Suppressor macrophage treated with lipopolysaccharide for 1 hour (primary cell): ENCODE data around the gene AHDC1.

Experiments used
- DNase-seq, 3 donors: peaks; one replicate each; pipeline ENCODE4 v3.0.0-alpha.2; 2020 to 2022

The AHDC1 gene

DNA sequence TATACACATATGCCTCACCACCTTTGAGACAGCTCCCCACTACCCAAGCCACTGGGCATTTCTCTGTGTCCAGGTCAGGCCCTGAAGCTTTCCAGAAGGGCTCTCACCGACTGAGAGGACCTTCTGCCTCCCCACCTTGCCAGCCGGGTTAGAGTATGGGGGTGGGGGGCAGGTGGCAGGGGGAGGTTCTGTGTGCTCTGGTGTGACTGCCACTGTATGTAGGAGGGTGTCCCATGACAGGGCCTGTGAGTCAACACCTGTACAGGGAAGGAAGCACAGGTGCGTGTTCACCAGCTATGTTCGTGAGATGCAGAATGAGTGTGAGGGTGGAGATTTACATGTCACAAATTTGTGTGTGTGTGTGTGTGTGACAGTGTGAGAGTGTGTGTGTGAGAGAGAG lies 7.0 kb downstream of the AHDC1 start:
- no peak for DNase-seq

GRCh38 chr1:27596261-27596660 lies 7.7 kb downstream of the AHDC1 start:
- peak in 1 of 3 donors; percentile 34 for DNase-seq

DNA sequence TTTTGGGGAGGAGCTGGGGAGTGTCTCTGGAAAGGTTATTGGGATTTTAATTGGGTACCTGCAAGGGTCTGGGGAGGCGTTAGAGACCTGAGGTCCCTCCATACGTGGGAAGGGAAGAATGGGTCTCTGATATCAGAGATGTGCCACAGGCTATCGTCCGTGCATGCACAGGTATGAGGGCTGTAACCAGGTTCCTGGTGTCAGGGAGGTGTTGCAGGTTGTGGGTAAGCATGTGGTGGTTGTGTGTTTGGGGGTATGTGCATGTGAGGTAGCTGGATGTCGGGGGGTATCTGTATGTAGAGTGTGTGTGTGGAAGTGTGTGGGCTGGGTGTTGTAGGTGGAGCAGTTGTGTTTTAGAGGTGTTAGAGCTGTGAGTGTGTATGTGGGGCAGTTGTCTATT lies 8.3 kb downstream of the AHDC1 start:
- no peak for DNase-seq

DNA sequence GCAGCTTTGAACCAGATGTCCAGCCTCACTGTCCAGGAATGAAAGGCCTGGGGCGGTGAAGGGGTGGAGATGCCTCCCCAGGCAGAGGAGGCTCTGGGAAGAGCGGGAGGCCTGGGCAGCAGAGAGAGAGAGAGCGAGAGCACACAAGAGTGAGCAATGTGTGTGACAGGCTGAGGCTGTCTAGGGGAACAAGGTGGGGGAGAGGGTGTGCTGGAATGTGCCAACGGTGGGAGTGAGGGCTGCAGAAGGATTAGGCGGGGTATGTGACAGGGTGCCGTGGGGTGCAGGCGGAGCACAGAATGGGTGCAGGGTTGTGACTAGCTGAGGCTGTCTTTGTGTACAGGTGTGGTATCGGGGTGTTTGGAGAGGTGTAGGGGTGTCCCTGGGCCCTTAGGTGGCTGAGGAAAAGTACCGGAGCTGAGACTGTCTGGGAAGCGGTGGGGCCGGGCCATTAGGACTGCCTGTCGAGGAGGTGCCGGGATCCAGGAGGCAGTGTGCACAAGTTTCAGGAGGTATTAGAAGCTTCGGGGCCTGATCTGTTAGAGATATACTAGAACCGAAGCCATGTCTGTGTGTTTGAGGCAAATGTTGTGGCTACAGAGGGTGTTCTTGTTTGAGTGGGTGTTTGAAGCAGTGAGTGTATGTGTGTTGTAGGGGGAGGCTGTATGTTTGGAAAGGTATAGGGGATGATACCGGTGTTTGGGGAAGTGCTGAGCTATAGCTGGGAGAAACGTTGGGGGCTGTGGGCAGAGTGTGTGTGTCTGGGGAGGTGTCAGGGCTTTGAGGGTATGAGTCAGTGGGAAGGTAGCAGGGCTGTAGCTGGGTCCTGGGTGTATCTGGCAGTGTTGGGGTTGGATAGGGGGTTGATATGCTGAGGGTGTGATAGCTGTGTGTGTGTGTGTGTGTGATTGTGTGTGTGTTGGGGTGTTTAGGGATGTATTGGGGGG lies 9.1 kb downstream of the AHDC1 start:
- DNase-seq: no peak

DNA sequence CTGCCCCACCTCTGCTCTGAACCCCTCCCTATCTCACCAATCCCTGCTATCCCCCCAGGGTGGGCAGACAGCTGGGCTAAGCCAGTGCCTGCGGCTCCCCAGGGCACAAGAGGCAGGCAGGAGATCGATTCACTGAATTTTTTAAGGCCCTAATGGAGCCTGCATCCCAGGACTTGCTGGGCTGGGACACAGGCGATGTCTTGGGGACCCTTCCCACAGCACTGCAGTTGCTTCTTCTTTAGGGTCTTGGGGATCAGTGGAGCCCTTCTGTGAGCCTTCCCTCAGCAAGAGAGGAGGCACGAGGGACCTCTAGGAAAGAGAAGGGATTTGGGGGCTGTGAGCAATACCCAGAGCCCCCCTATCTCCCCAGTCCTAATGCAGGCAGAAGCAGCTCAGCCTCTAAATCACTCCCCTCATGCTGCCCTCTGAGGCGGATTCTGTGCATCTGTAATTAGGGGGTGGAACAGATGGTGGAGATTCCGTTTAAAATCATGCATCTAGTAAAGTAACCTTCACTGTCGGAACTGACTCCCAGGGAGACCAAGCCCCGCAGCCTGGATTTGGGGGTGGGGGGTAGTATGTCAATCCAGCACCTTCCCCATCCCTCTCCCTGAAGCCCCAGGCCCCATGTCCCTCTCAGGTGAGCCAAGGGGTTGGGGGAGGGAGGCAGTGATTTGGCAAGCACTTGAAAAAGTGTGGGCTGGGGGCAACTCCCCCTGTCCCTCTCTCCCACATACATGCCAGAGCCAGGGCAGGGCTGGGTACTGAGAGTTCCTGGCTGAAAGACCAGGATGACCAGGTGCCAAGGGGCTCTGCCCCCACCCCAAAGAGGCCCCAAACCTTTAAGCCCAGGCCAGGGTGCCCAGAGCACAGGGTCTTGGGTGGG lies 10.0 kb downstream of the AHDC1 start:
- DNase-seq: no peak

DNA sequence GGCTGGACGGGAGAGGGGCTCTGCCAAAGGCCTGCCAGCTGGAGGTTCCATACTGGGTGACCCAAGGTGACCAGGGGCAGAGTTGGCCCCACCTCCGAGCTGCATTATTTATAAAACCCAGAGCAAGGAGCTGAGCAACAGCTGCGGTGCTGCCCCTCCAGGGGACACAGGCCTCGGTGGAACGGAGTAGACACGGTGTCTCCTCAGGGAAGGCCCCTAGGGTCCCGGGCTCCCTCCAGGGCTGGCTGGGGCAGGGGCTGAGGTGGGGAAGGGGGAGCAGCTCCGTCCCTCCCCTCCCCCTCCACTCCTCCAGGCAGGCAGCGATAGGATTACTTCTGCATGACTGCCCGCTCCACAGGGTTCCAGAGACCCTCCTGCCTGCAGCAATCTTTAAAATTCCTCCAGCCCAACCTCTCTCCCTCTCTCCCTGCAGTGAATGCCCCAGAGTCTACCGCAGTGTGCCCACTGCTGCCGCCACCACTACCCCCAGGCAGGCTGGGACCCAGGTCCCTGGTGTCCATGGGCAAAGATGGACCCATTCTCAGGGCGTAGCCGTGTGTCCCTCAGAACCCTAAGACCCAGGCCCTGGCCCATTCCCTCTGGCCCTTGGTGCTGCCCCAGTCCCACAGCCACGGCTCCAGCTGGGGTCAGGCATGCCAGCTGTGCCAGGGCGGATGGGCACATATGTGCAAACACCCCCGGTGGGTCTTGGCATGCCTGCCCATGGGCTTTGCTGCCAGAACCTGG lies 10.8 kb downstream of the AHDC1 start:
- DNase-seq: no peak

GRCh38 chr1:27592232-27592930 lies 11.6 kb downstream of the AHDC1 start:
- DNase-seq: no peak

- DNase-seq: no peak
Measured at GRCh38 chr1:27591622-27592021, 12.3 kb downstream of the AHDC1 start.

DNA sequence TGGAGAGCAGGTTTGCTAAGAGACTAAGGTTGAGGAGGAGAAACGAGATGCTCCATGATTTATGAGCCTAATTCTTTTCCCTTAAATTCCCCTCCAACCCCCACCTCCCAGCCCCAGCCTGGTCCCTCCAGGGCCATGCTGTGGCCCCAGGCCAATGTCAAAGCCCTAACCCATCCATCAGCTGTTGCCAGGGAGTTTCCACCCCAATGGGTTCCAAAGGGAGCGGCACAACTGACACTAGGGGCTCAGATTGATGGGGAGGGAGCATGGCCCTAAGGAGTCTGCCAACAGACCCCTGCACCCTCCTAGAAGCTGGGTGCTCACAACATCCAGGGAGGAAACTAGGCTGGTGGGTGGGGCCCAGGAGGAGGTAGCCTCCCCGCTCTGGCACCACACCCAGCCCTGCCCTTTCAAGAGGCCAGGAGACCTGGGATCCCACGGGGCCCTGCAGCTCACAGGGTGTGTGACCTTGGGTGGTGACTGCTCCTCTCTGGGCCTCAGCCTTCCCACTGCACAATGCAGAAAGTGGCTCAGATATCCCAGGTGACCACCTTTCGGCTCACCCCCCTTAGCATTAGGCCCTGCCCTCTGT lies 12.9 kb downstream of the AHDC1 start:
- no peak for DNase-seq

DNA sequence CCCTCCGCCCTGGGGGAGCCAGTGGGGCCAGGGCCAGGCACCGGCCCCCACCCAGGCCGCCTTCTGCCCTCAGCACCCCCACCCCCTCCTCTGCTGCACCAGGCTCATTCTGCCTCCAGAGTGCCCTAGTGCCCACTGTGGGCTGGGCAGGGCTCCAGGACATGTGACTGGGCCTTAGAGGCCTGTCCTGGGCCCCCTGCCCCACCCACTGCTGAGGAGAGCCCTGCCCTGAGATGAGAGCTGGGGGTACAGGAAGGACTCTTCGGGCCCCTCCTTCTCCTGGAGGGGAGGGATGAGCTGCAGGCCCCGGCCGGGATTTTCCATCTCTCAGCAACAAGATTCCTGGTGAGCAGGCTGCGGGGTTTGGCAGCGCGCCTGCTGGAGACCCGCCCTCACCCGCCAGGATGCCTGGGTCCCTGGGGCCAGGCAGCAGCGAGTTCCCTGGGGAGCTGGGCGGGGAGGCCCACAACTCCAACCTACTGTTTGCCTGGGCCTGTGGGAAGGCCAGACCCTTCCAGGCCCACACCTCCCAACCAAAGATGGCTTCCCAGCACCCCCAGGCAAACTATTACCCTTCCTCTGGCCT lies 14.0 kb downstream of the AHDC1 start:
- DNase-seq: no peak

DNA sequence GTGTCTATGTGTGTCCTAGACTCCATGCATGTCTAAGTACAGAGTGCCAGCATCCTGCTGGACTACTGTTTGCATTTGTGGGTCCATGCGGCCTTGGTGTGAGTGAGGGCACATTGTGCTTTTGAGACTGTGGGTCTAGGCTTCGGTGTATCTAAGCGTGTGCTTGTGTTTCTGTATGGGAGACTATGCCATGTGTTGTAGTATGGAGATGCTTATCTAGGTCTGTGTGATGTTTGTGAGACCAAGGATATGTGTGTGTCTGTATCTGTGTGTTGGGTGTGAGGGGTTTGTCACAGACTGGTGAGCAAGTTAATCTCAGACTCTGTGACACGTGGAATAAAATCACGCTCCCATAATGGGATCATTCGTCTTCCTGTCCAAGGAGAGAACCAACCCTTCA lies 14.5 kb downstream of the AHDC1 start:
- no peak for DNase-seq

GRCh38 chr1:27588256-27589232 lies 15.4 kb downstream of the AHDC1 start:
- DNase-seq: no peak

- DNase-seq: no peak
Measured at GRCh38 chr1:27585684-27586083, 18.3 kb downstream of the AHDC1 start.

GRCh38 chr1:27584453-27584852 lies 19.5 kb downstream of the AHDC1 start:
- DNase-seq: no peak

DNA sequence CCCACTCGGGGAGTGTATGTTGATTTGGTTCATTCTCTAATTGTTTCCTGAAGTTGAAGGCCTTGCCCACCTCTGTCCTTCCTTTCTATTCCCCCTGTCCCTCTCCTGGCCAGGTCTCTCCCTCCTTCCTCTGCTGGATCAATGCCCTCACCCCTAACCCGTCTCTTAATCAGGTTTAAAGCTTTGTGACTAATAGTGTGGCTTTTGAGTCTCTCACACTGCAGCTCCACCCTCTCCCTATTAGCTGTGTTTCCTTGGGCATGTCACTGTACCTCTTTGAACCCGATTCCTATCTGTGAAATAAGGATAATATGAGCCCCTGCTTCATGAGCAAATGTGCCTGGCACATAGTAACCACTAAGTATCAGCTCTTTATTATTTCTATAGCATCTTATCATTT lies 20.5 kb downstream of the AHDC1 start:
- DNase-seq: no peak

GRCh38 chr1:27581823-27582243 lies 22.1 kb downstream of the AHDC1 start:
- DNase-seq: peak in 1 of 3 donors; percentile 39

GRCh38 chr1:27577504-27578188 lies 26.3 kb downstream of the AHDC1 start:
- no peak for DNase-seq

GRCh38 chr1:27576806-27577227 lies 27.1 kb downstream of the AHDC1 start:
- DNase-seq: no peak

DNA sequence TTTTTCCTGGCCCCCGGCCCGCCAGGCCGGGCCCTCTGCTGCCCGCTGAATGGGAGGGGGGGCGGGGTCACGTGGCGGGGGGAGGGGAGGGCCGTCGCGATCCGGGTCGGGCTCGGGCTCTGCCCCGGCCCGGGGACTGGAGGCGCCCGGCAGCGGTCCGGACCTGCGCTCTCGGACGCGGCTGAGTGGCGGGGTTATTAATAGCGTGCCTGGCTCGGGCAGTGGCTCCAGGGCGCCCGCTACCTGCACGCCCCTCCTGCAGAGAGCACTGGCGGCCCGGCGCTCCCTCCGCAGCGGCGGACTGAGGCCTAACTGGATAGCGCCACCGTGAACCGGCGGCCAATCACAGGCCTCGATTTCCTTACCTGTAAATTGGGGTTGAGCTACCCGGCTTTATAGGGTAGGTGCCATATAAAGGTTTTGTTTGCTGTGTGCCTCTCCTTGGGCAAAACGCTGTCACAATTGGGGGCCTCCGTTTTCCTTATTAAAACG lies 28.1 kb downstream of the AHDC1 start:
- DNase-seq: no peak
